GM20431 (cell line): ENCODE data around the gene WDR54.
"Not testable (repeated sequence)": the region's sequence is repeated elsewhere in the genome, so short reads cannot be mapped to it uniquely, and the experiment has no call there.

Experiments used
- in situ Hi-C: fragments of 300-500 bp; cut with MseI, MboI; formaldehyde crosslinking; loops from one replicate; pipeline ENCODE4 v1.15.0; 2020; ENCODE audit warnings: low sequenced_read_pairs; ENCODE audit not compliant: unreplicated experiment

The WDR54 gene

DNA sequence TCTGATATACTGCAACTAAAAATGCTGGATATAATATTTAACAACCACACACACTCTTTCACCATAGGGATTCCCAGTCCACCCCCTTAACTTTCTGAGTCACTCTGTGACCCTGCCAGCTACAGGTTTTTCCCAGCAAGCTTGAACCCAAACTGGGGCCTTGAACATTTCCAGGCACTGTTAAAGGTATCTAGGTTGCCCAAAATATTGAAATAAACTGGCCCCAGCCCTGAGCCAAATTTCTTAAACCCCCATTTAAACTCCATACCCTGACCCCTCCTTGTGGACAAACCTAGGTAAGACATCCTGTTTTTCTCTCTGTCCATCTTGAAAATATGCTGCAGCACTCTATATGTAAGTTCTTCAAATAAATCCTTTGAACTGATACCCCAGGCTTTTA is 21.7 kb upstream of the WDR54 start:
- in situ Hi-C loops: no loop called here

DNA sequence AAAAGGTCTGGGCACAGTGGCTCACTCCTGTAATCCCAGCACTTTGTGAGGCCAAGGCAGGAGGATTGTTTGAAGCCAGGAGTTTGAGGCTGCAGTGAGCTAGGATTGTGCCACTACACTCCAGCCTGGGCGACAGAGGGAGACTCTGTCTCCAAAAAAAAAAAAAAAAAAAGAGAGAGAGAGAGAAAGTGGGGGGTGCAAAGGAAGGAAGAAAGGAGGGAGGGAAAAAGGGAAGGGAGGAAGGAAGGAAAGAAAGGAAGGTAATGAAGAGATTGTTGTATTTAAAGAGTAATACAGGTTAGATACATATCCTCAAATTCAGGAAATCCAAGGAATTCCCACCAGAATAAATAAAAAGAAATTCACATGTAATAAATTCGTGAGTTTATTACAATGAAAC is 19.6 kb upstream of the WDR54 start:
- in situ Hi-C loops: no loop called here

DNA sequence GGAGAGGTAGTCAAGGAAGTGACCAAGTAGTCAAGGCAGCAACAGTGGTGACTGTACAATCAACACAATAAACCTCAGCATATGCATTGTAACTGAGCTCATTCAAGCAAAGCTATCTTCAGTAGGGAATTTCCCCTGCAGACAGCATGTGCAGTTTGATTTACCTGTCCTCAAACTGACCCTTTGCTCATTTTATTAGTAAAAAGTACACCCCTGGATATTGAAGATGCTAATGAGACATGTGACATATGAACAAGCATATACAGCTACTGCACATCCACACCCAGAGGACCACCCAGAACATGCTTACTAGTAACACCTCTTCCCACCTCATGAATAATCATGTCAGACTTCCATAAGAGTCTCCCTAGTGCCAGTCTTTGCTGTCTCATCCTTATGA is 15.5 kb upstream of the WDR54 start:
- in situ Hi-C loops: no loop called here

- in situ Hi-C loops: no loop called here
These were observed 13.8 kb upstream of the WDR54 start for GRCh38 chr2:74407682-74408081.

DNA sequence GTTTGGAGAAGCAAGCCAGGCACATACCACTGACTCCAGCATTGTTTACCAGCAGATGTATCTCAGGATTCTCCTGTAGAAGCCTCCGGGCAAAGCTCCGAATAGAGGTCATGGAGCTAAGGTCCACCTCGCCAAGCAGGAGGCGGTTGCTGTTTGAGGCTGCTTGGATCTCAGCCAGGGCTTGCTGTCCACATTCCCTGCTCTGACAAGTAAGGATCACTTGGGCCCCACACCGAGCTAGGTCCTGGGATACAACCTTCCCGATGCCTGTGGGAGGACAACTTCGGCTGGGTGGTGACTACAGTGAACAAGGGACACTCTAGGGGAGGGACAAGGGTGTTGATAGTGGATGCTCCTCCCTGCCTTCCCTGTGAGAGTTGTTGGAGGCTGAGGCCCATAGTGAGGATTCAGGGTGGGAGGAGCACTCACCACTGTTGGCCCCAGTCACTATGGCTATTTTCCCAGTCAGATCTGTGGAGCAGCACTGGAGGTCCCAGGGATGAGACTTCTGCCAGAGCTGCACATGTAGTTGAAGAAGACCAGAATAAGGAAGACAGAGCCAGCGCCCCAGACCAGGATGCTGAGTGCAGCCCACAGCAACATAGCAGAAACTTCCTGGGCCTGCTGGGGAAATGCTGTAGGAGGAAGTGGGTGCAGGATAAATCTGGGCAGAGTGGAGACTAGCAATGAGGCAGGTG is 8.4 kb upstream of the WDR54 start:
- in situ Hi-C loops: no loop called here

GRCh38 chr2:74414441-74414840 is 7.1 kb upstream of the WDR54 start:
- in situ Hi-C loops: no loop called here

GRCh38 chr2:74414881-74415761 is 6.4 kb upstream of the WDR54 start:
- in situ Hi-C loops: no loop called here

DNA sequence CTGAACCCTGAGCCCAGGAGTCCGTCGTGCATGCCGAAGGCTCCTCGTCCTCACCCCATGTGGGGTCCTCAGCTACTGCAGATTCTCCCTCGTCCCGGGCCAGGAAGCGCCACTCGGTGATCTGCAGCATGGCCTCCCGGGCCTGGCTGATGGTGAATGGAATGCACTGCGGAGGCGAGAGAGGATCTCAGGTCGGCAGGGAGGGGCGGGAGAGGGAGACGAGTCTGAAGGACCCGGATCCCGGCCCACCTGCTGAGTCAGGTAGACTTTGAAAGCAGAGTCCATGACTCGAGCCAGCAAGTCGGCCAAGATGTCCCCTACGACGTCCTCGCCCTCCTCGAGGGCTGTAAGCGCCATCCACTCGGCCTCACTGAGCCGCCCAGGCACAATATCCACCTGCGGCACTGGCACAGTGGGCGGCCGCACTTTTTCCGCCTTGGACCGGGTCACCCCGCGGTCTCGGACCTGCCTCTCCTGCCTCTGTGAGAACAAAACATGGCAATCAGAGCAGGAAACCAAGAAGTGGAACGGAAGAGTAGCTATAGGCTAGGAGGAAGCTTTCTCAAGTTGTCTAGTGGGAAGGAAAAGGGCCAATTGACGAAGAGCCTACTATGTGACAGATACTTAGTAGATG is 5.7 kb upstream of the WDR54 start:
- in situ Hi-C loops: no loop called here

GRCh38 chr2:74416778-74417177 is 4.8 kb upstream of the WDR54 start:
- in situ Hi-C loops: no loop called here

DNA sequence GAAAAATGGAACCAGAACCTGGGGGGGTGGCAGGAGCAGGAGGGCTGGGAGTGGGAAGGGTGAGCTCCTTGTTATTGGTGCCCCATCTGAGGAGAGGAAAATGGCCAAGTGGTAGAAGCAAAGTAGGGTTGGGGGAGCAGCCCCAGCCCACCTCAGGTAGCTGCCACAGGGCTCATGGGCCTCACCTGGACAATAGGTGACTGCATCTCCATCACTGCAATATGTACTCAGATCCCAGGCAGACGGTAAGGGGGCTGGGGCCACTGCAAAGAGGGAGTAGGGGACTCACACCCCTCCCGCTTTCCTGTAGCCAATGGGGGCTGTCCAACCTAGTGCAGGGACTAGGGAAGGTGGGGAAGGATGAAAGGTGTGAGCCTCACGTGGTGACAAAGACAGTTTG is 4.3 kb upstream of the WDR54 start:
- in situ Hi-C loops: no loop called here

DNA sequence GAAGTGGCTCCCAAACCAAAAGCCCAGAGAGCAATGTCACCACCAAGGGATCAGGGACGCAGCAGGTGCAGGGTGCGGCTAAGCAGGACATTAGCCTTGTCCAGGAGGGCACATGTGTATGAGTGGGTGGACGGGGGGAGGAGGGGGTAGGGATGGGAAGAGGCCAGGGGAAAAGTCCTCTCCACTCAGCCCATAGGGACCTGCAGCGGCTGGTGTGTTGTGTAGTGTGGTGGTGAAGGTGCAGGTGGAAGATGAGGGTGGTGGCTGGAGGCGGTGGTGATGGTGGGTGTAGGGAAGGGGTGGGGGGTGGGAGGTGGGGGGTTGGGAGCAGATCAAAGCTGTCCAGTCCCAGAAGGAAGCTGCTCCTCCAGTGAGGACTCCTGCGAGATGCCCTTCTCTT is 3.8 kb upstream of the WDR54 start:
- in situ Hi-C loops: no loop called here

DNA sequence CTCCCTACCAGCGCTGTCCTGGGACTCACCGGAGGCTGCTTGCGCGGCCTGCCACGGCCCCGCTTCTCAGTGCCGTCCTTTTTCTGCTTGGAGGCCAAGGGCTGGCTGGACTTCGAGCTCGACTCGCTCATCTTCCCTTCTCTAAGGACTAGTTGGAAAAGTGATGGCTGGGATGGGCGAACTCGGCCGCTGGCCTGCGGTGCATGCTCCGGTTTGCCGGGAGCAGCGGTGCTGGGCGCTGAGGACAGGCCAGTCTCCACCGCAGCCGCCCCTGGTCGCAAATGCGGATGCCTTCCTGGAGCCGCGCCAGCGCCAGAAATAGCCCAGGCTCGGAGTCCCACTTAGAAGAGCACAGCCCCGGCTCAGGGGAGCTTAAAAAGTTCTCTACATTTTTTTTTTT is 3.2 kb upstream of the WDR54 start:
- in situ Hi-C loops: no loop called here

- in situ Hi-C loops: no loop called here
These were observed 2.2 kb upstream of the WDR54 start for GRCh38 chr2:74419345-74419744.

DNA sequence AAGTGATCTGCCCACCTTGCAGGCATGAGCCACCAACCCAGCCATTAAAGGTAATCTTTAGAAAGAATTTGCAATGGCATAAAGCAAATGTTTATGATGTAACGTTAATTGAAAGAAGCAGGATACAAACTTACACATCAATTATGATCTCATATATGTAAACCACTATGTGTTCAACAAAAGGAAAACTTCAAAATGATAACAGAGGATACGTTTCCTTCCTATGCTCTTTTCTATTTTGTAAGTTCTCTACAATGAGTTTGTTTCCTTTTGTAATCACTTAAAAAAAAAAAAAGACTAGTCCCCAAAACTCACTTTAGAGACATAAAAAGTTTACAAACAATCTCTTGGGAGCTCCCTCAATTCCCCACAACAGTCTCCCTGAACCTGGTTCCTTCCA is 1.5 kb upstream of the WDR54 start:
- in situ Hi-C loops: no loop called here

- in situ Hi-C loops: not testable (repeated sequence)
These were observed 957 bp upstream of the WDR54 start for GRCh38 chr2:74420443-74421103.

DNA sequence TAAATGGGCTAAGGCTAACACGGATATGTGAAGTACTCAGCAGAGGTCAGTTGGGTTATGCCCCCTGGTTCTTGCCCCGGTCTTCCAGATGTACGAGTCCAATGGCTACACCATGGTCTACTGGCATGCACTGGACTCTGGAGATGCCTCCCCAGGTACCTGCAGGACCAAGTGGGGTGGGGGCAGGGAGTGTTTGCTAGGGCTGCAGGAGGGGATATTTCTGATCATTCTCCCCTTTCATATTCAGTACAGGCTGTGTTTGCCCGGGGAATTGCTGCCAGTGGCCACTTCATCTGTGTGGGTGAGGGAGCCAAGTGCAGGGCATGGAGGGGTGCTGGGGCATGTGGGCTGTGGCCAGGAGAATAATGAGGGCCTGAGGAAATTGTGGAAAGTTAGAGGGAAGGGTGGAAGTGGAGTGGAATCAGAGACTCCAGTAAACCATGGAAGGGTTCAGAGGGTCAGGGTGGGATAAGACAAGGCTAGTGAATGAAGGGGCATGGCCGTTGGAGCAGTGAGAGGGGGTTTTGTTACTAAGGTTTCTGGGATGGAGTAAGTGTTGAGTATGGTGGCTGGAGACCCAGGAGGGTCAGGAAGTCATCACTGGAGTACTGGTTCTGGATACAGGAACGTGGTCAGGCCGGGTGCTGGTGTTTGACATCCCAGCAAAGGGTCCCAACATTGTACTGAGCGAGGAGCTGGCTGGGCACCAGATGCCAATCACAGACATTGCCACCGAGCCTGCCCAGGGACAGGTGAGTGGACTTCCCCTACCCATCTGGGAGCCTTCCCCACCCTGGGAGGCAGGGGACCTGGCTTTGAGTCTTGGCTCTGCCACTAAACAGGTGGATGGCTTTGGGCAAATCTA is 1.9 kb downstream of the WDR54 start:
- in situ Hi-C loops: no loop called here

DNA sequence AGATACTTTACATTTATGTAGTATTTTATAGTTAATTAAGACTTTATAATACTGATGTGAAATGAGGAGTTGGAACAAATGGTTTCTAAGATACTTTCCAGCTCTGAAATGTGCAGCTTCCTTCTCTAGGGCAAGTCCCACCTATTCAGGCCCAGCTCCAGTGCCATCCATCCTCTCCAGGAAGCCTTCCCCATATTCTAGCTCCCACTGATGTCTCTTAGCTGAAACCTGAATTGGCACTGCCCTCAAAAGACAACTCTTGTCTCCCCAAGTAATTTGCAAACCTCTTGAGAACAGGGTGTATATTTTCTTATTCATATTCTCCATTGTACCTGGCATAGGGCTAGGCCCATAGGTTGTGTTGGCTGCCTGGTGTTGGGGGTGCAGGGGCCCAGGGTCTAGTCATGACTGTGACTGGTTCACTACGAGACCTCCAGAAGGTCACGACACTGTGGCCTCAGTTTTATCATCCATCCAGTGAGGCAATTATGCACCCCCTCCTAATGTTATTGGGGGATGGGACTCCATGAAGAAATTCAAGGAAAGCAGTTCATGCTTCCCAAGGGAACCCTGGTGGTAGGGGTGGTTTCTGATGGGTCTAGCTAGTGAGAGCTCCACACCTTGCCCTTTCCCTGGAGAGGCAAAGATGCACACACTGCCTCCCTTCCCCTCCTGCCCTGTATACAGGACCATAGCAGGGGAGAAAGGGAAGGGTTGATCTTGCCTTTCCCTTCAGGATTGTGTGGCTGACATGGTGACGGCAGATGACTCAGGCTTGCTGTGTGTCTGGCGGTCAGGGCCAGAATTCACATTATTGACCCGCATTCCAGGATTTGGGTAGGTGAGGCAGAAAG is 2.8 kb downstream of the WDR54 start:
- in situ Hi-C loops: no loop called here

DNA sequence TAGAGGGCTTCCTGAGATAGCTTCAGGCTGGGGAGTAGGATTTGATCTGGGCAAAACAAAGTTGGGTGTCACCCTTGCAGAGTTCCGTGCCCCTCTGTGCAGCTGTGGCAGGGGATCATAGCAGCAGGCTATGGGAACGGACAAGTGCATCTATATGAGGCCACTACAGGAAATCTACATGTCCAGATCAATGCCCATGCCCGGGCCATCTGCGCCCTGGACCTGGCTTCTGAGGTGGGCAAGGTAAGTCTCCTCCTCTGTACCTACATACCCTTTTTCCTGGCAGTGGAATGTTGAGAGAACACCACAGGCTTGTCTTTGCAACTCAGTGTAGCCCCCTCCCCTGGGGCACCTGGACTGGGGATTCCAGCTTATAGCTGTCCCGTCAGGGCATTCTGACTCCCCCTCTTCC is 3.5 kb downstream of the WDR54 start:
- in situ Hi-C loops: no loop called here

- in situ Hi-C loops: no loop called here
These were observed 4.0 kb downstream of the WDR54 start for GRCh38 chr2:74425523-74425922.
